SK-N-SH treated with all-trans-retinoic acid at 6 μM for 48 hours (cell line): ENCODE measurements around the gene ACACB.

ENCODE experiments used
- ARNTL ChIP-seq: fragments of 450-650 bp; formaldehyde crosslinking; IDR thresholded peaks from 2 replicates; pipeline ENCODE4 v1.5.0; 2020; ENCODE audit warnings: low read depth, mild to moderate bottlenecking, moderate library complexity, borderline replicate concordance
- ESRRG ChIP-seq: fragments of 250-450 bp; sonication (Bioruptor Pico); IDR thresholded peaks from 2 replicates; pipeline ENCODE4 v1.6.1; 2021; ENCODE audit warnings: mild to moderate bottlenecking
- GLIS3 ChIP-seq: fragments of 250-450 bp; sonication (Bioruptor Pico); IDR thresholded peaks from 2 replicates; pipeline ENCODE4 v1.5.0; 2020; ENCODE audit warnings: mild to moderate bottlenecking, moderate library complexity
- PATZ1 ChIP-seq: fragments of 250-450 bp; sonication (Bioruptor Pico); IDR thresholded peaks from 2 replicates; pipeline ENCODE4 v1.8.0; 2020; ENCODE audit warnings: mild to moderate bottlenecking, moderate library complexity, borderline replicate concordance
- RARB ChIP-seq: fragments of 250-450 bp; sonication (Bioruptor Pico); IDR thresholded peaks from 2 replicates; pipeline ENCODE4 v1.8.0; 2021; ENCODE audit warnings: mild to moderate bottlenecking, moderate library complexity
- SNAI2 ChIP-seq: fragments of 250-450 bp; sonication (Bioruptor Pico); IDR thresholded peaks from 2 replicates; pipeline ENCODE4 v1.5.0; 2020; ENCODE audit warnings: mild to moderate bottlenecking, moderate library complexity
- TCF4 ChIP-seq: fragments of 250-450 bp; sonication (Bioruptor Pico); IDR thresholded peaks from 2 replicates; pipeline ENCODE4 v1.8.0; 2021; ENCODE audit warnings: mild to moderate bottlenecking, moderate library complexity, borderline replicate concordance
- TOX ChIP-seq: fragments of 250-450 bp; sonication (Bioruptor Pico); IDR thresholded peaks from 2 replicates; pipeline ENCODE4 v1.8.0; 2021; ENCODE audit warnings: mild to moderate bottlenecking, moderate library complexity, borderline replicate concordance
- ZFP3 ChIP-seq: fragments of 250-450 bp; sonication (Bioruptor Pico); IDR thresholded peaks from 2 replicates; pipeline ENCODE4 v1.5.0; 2020; ENCODE audit warnings: mild to moderate bottlenecking, moderate library complexity
- ZFP30 ChIP-seq: fragments of 450-650 bp; formaldehyde crosslinking; IDR thresholded peaks from 2 replicates; pipeline ENCODE4 v1.5.0; 2022; ENCODE audit warnings: mild to moderate bottlenecking, moderate library complexity
- TF ChIP-seq, protein P1 (sequence below): fragments of 250-450 bp; sonication (Bioruptor Pico); IDR thresholded peaks from 2 replicates; pipeline ENCODE4 v1.5.0; 2020; ENCODE audit warnings: mild to moderate bottlenecking, moderate library complexity
- TF ChIP-seq, protein P2 (sequence below): fragments of 250-450 bp; sonication (Bioruptor Pico); IDR thresholded peaks from 2 replicates; pipeline ENCODE4 v1.8.0; 2021; ENCODE audit warnings: low read depth, mild to moderate bottlenecking, moderate library complexity, borderline replicate concordance

DNA sequence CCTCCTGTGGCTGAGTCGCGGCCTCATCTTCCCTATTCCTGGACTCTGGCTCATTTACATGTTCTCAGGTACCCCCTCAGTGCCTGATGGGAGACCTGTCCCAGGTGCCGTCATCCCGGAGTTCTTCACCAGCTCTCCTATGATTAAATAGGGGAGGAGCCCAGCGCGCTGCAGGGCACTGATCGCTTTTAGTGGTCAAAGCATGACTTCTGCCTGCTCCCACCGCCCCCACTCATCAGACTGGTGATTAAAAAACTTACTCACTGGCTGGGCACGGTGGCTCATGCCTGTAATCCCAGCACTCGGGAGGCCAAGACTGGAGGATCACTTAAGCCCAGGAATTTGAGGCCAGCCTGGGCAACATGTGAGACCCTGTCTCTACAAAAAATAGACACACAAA, 106.8 kb downstream of the ACACB start:
- TF ChIP-seq ZFP3 (no peak), PATZ1 (CRISPR knock-in tag) (no peak), ZFP30 (CRISPR knock-in tag) (no peak), TCF4 (CRISPR knock-in tag) (no peak), GLIS3 (no peak), RARB (CRISPR knock-in tag) (no peak), SNAI2 (CRISPR knock-in tag) (no peak), ARNTL (CRISPR knock-in tag) (no peak), ESRRG (no peak), TOX (CRISPR knock-in tag) (no peak)
- TF ChIP-seq, protein P1, sequence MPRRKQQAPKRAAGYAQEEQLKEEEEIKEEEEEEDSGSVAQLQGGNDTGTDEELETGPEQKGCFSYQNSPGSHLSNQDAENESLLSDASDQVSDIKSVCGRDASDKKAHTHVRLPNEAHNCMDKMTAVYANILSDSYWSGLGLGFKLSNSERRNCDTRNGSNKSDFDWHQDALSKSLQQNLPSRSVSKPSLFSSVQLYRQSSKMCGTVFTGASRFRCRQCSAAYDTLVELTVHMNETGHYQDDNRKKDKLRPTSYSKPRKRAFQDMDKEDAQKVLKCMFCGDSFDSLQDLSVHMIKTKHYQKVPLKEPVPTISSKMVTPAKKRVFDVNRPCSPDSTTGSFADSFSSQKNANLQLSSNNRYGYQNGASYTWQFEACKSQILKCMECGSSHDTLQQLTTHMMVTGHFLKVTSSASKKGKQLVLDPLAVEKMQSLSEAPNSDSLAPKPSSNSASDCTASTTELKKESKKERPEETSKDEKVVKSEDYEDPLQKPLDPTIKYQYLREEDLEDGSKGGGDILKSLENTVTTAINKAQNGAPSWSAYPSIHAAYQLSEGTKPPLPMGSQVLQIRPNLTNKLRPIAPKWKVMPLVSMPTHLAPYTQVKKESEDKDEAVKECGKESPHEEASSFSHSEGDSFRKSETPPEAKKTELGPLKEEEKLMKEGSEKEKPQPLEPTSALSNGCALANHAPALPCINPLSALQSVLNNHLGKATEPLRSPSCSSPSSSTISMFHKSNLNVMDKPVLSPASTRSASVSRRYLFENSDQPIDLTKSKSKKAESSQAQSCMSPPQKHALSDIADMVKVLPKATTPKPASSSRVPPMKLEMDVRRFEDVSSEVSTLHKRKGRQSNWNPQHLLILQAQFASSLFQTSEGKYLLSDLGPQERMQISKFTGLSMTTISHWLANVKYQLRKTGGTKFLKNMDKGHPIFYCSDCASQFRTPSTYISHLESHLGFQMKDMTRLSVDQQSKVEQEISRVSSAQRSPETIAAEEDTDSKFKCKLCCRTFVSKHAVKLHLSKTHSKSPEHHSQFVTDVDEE = no peak
- TF ChIP-seq, protein P2, sequence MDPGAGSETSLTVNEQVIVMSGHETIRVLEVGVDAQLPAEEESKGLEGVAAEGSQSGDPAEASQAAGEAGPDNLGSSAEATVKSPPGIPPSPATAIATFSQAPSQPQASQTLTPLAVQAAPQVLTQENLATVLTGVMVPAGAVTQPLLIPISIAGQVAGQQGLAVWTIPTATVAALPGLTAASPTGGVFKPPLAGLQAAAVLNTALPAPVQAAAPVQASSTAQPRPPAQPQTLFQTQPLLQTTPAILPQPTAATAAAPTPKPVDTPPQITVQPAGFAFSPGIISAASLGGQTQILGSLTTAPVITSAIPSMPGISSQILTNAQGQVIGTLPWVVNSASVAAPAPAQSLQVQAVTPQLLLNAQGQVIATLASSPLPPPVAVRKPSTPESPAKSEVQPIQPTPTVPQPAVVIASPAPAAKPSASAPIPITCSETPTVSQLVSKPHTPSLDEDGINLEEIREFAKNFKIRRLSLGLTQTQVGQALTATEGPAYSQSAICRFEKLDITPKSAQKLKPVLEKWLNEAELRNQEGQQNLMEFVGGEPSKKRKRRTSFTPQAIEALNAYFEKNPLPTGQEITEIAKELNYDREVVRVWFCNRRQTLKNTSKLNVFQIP (CRISPR knock-in tag) = no peak
